Measurements from ENCODE around the gene CWF19L1. TPM values are rescaled to one million over a fixed set of nuclear protein-coding genes. Genes with fewer than 3 reads are reported as not detected.

The CWF19L1 gene
- total and polyA plus RNA-seq, 12 donors, result 9.5 to 20.0 (median 13.8) TPM

- intact Hi-C loops (cut with DNase I), result no loop called here
- WGBS, 2 donors, result 61 to 67% methylated on average over 5 of the region's 5 CpGs
- H3K36me3 ChIP-seq, result peaks cover 0 to 100% (median 63%) of the 10 kb centered on the region in 9 donors
- DNase-seq (no peak), ATAC-seq (no peak)
- H3K27ac ChIP-seq, result no peak overlapping the region
- H3K4me1 ChIP-seq, result peaks cover 0 to 11% (median 0%) of the 10 kb centered on the region in 9 donors
- H3K27me3 ChIP-seq, result no peaks in the 10 kb centered on the region
- no peak overlapping the region for H3K4me3 ChIP-seq
- TF ChIP-seq CTCF (IDR thresholded peaks at IDR 0.05), result no peak
- H3K9me3 ChIP-seq, result no peaks in the 10 kb centered on the region
Observed at GRCh38 chr10:100245484-100246220, 21.8 kb downstream of the CWF19L1 start.

- no peaks in the 10 kb centered on the region for H3K27me3 ChIP-seq
- no peak overlapping the region for H3K4me3 ChIP-seq
- DNase-seq (no peak), ATAC-seq (no peak)
- whole genome bisulfite sequencing, 2 donors, result 90 to 93% methylated on average over 3 of the region's 3 CpGs
- intact Hi-C loops (cut with DNase I), result no loop called here
- no peaks in the 10 kb centered on the region for H3K4me1 ChIP-seq
- H3K27ac ChIP-seq, result no peak overlapping the region
- TF ChIP-seq CTCF (IDR thresholded peaks at IDR 0.05), result no peak
- H3K9me3 ChIP-seq, result no peaks in the 10 kb centered on the region
- H3K36me3 ChIP-seq, result peaks cover 0 to 100% (median 59%) of the 10 kb centered on the region in 9 donors
Observed at GRCh38 chr10:100239851-100240250, 27.6 kb downstream of the CWF19L1 start.

GRCh38 chr10:100238429-100238828, 29.0 kb downstream of the CWF19L1 start:
- Histone ChIP-seq H3K36me3 (peaks cover 0 to 100% (median 58%) of the 10 kb centered on the region in 9 donors), H3K27me3 (no peaks in the 10 kb centered on the region), H3K4me3 (no peak overlapping the region), H3K27ac (no peak overlapping the region), H3K4me1 (no peaks in the 10 kb centered on the region), H3K9me3 (no peaks in the 10 kb centered on the region)
- ATAC-seq (no peak), DNase-seq (no peak)
- WGBS, 2 donors, result 96 to 97% methylated on average over 7 of the region's 7 CpGs
- TF ChIP-seq CTCF (IDR thresholded peaks at IDR 0.05), result no peak
- intact Hi-C loops (cut with DNase I), result no loop called here

GRCh38 chr10:100232101-100232500, 35.3 kb downstream of the CWF19L1 start:
- intact Hi-C loops (cut with DNase I), result no loop called here
- DNase-seq, result no peak
- H3K4me1 ChIP-seq, result peaks cover 0 to 22% (median 15%) of the 10 kb centered on the region in 9 donors

More at GRCh38 chr10:100232101-100232500, 35.3 kb downstream of the CWF19L1 start:
- no peak for TF ChIP-seq CTCF (IDR thresholded peaks at IDR 0.05)
- WGBS, 2 donors, result 79 to 84% methylated on average over 2 of the region's 2 CpGs
- Histone ChIP-seq H3K36me3 (peaks cover 0 to 61% (median 41%) of the 10 kb centered on the region in 9 donors), H3K27me3 (no peaks in the 10 kb centered on the region), H3K9me3 (no peaks in the 10 kb centered on the region), H3K4me3 (no peak overlapping the region), H3K27ac (no peak overlapping the region)
- no peak for ATAC-seq

Data from heart right ventricle (tissue), 16 donors.